Breast epithelium (tissue), 3 donors: Measurements from ENCODE around the gene F2RL3.

Experiments used
- POLR2A ChIP-seq: fragments of 450-650 bp; IDR thresholded peaks from one replicate; pipeline ENCODE4 v1.6.1; 2016; ENCODE audit warnings: antibody characterized with exemption, mild to moderate bottlenecking, moderate library complexity
- TF ChIP-seq, protein P1 (sequence below), 3 donors: fragments of 450-650 bp; IDR thresholded peaks; one replicate each; pipeline ENCODE4 v1.5.1; 2016 to 2017; ENCODE audit warnings: antibody characterized with exemption in 3 of 3, mild to moderate bottlenecking in 3 of 3, moderate library complexity in 3 of 3

DNA sequence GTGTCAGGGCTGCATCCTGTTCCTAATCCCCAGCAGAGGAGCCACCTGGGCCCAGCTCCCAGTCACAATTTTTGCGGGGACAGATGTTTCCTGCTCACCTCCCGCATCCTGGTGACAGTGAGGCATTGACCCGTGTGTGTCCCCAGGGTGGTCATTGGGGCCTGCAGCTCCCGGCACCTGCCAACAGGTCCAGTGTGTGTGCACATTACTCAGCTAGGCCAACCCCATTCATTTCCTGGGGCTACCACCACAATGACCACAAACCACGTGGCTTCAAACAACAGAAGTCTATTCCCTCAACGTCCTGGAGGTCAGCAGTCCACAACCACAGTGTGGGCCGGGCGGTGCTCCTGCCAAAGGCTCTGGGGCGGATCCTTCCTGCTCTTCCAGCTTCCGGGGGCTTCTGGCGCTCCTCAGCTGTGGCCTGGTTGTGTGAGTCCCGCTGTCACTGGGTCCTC lies 11.9 kb upstream of the F2RL3 start:
- TF ChIP-seq, protein P1, sequence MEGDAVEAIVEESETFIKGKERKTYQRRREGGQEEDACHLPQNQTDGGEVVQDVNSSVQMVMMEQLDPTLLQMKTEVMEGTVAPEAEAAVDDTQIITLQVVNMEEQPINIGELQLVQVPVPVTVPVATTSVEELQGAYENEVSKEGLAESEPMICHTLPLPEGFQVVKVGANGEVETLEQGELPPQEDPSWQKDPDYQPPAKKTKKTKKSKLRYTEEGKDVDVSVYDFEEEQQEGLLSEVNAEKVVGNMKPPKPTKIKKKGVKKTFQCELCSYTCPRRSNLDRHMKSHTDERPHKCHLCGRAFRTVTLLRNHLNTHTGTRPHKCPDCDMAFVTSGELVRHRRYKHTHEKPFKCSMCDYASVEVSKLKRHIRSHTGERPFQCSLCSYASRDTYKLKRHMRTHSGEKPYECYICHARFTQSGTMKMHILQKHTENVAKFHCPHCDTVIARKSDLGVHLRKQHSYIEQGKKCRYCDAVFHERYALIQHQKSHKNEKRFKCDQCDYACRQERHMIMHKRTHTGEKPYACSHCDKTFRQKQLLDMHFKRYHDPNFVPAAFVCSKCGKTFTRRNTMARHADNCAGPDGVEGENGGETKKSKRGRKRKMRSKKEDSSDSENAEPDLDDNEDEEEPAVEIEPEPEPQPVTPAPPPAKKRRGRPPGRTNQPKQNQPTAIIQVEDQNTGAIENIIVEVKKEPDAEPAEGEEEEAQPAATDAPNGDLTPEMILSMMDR (IDR thresholded peaks at IDR 0.05): no peak
- TF ChIP-seq POLR2A: no peak
